ENCODE measurements around the gene CASP2. TPM values are rescaled to one million over a fixed set of nuclear protein-coding genes. Genes with fewer than 3 reads are reported as not detected.

CASP2 gene
- polyA plus RNA-seq, 3 donors, result 7.9 to 30.2 (median 12.2) TPM

- H2AFZ ChIP-seq (ENCODE audit: insufficient read depth, low read depth, low read length, poor library complexity, severe bottlenecking), result no peak overlapping the region
Observed at GRCh38 chr7:143334244-143334643, 46.1 kb downstream of the CASP2 start.

GRCh38 chr7:143337216-143337615 is 49.1 kb downstream of the CASP2 start:
- Histone ChIP-seq H3K4me1 (ENCODE audit: control insufficient read depth in 1 of 2, insufficient read depth in 2 of 2, low read length in 2 of 2) (no peaks in the 10 kb centered on the region), H2AFZ (ENCODE audit: insufficient read depth, low read depth, low read length, poor library complexity, severe bottlenecking) (no peak overlapping the region), H3K27ac (ENCODE audit: low read depth in 1 of 2, low read length in 2 of 2) (no peak overlapping the region), H3K4me3 (replicated peaks in 1 of 3; ENCODE audit: low read depth in 2 of 3, low read length in 3 of 3) (no peak overlapping the region), H3K9ac (ENCODE audit: insufficient read depth, low read length, poor library complexity, severe bottlenecking) (no peak overlapping the region), H4K20me1 (ENCODE audit: insufficient read depth, low read length) (no peaks in the 10 kb centered on the region), H3K36me3 (replicated peaks in 1 of 2; ENCODE audit: control insufficient read depth in 1 of 2, insufficient read depth in 2 of 2, low read length in 2 of 2) (no peaks in the 10 kb centered on the region), H3K27me3 (ENCODE audit: control insufficient read depth in 2 of 2, insufficient read depth in 2 of 2, low read length in 2 of 2) (no peaks in the 10 kb centered on the region), H3K79me2 (ENCODE audit: insufficient read depth, low read length) (no peaks in the 10 kb centered on the region), H3K4me2 (replicated peaks; ENCODE audit: extremely low read depth, low read length, poor library complexity, severe bottlenecking) (no peak overlapping the region), H3K9me3 (replicated peaks in 1 of 2; ENCODE audit: control insufficient read depth in 1 of 2, insufficient read depth in 1 of 2, low read length in 2 of 2) (no peaks in the 10 kb centered on the region)
- DNase-seq, result no peak
- no peak for TF ChIP-seq CTCF (IDR thresholded peaks at IDR 0.05)
- no peak overlapping the region for H3K4me3 Mint-ChIP-seq
- peaks cover 0 to 6% (median 1%) of the 10 kb centered on the region in 3 donors for H3K27me3 Mint-ChIP-seq (ENCODE audit: low read depth in 3 of 3)
- no peak overlapping the region for H3K27ac Mint-ChIP-seq
- intact Hi-C loops (cut with micrococcal nuclease), result no loop called here
- no CpG with 5 or more reads among the region's 3 CpGs for WGBS (ENCODE audit: insufficient coverage)
- peaks cover 8% of the 10 kb centered on the region for H3K4me1 Mint-ChIP-seq
- H3K9me3 Mint-ChIP-seq, result peaks cover 0 to 2% (median 0%) of the 10 kb centered on the region in 7 donors
- H3K36me3 Mint-ChIP-seq, result no peaks in the 10 kb centered on the region

More at GRCh38 chr7:143334244-143334643, 46.1 kb downstream of the CASP2 start:
- intact Hi-C loops (cut with micrococcal nuclease), result no loop called here
- Histone ChIP-seq H4K20me1 (ENCODE audit: insufficient read depth, low read length) (no peaks in the 10 kb centered on the region), H3K36me3 (replicated peaks in 1 of 2; ENCODE audit: control insufficient read depth in 1 of 2, insufficient read depth in 2 of 2, low read length in 2 of 2) (no peaks in the 10 kb centered on the region), H3K27ac (ENCODE audit: low read depth in 1 of 2, low read length in 2 of 2) (no peak overlapping the region), H3K9ac (ENCODE audit: insufficient read depth, low read length, poor library complexity, severe bottlenecking) (no peak overlapping the region), H3K4me2 (replicated peaks; ENCODE audit: extremely low read depth, low read length, poor library complexity, severe bottlenecking) (no peak overlapping the region), H3K27me3 (ENCODE audit: control insufficient read depth in 2 of 2, insufficient read depth in 2 of 2, low read length in 2 of 2) (no peaks in the 10 kb centered on the region), H3K9me3 (replicated peaks in 1 of 2; ENCODE audit: control insufficient read depth in 1 of 2, insufficient read depth in 1 of 2, low read length in 2 of 2) (no peaks in the 10 kb centered on the region), H3K4me3 (replicated peaks in 1 of 3; ENCODE audit: low read depth in 2 of 3, low read length in 3 of 3) (no peak overlapping the region), H3K4me1 (ENCODE audit: control insufficient read depth in 1 of 2, insufficient read depth in 2 of 2, low read length in 2 of 2) (peaks cover 12 to 13% of the 10 kb centered on the region in 2 donors), H3K79me2 (ENCODE audit: insufficient read depth, low read length) (no peaks in the 10 kb centered on the region)
- Mint-ChIP-seq H3K4me1 (peaks cover 21% of the 10 kb centered on the region), H3K36me3 (no peaks in the 10 kb centered on the region), H3K9me3 (peaks cover 0 to 2% (median 0%) of the 10 kb centered on the region in 7 donors), H3K27ac (no peak overlapping the region), H3K4me3 (no peak overlapping the region), H3K27me3 (ENCODE audit: low read depth in 3 of 3) (peaks cover 0 to 3% (median 1%) of the 10 kb centered on the region in 3 donors)
- WGBS (ENCODE audit: insufficient coverage), result no CpG with 5 or more reads among the region's 1 CpG
- no peak for DNase-seq
- no peak for TF ChIP-seq CTCF (IDR thresholded peaks at IDR 0.05)

Measured in CD14-positive monocyte (primary cell).